Measurements from ENCODE around the gene SLC16A5. TPM values are rescaled to one million over a fixed set of nuclear protein-coding genes. Genes with fewer than 3 reads are reported as not detected.

Gene SLC16A5
- total RNA-seq, 1 donor from 2014 or later, result 6.8 TPM

DNA sequence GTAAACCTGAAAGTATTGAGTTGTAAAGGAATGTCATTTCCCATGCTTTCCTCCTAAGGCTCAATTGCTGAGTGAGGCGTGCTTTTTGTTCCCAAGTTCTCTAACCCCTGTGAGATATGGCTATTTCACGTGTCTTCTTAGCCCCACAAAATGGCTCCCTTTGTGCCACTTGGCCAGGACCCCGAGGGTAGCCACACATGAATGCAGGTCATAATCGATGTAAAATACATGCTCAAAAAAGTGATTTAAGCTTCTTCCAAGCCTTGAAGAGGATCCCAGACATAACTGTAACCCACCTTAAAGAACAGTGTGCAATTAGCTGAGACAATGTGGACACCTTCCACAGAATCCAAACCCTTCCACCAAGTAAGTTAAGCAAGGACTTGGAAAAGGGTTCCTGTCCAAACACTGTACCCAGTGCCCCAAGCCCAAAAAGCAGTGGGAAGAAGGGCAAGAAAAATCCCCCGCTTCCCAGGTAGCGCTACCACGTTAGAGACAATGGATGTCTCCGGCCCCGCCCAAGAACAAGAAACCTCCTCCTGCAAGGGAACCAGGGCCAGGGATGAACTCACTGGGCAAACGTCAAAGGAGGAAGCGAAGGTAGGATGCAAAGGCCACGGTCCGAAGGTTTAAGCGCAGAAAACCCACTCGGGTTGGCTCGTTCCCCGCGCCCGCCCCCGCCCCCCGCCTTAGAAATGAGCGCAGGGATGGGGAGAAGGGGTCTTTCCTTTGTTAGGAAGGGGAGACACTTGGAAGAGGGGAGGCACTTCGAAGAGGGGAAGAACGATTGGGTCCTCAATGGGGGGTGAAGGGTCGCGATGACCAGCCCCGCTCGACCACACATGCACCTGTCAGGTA, 65.4 kb downstream of the SLC16A5 start:
- H3K36me3 Mint-ChIP-seq (ENCODE audit: low read depth), result peaks cover 17% of the 10 kb centered on the region
- no peaks in the 10 kb centered on the region for H3K9me3 Mint-ChIP-seq
- H3K27me3 Mint-ChIP-seq, result no peaks in the 10 kb centered on the region
- DNase-seq, result peak; percentile 81
- H3K4me3 Mint-ChIP-seq, result peak overlapping the region; percentile 98
- peak overlapping the region; percentile 96 for H3K27ac Mint-ChIP-seq
- intact Hi-C loops (cut with micrococcal nuclease), result loop anchor here (5.0 kb wide), 2 partner anchors 41 to 629 kb away; partner anchors contain the start of gene UNK
- peaks cover 33% of the 10 kb centered on the region for H3K4me1 Mint-ChIP-seq

- intact Hi-C loops (cut with micrococcal nuclease), result loop anchor here (1.0 to 5.0 kb wide), 5 partner anchors 17 to 629 kb away; partner anchors contain the start of genes NT5C and UNK
- H3K9me3 Mint-ChIP-seq, result no peaks in the 10 kb centered on the region
- peak; percentile 81 for DNase-seq
- H3K4me1 Mint-ChIP-seq, result peaks cover 30% of the 10 kb centered on the region
- peak overlapping the region; percentile 98 for H3K4me3 Mint-ChIP-seq
- H3K27me3 Mint-ChIP-seq, result no peaks in the 10 kb centered on the region
- H3K27ac Mint-ChIP-seq, result peak overlapping the region; percentile 96
- peaks cover 13% of the 10 kb centered on the region for H3K36me3 Mint-ChIP-seq (ENCODE audit: low read depth)
These were observed 66.0 kb downstream of the SLC16A5 start for GRCh38 chr17:75153780-75154194.

GRCh38 chr17:75154195-75155106, 66.7 kb downstream of the SLC16A5 start, which contains the start of gene JPT1:
Gene JPT1, minus strand, starts transcription at chr17:75154512. Its CDS starts 115 bp downstream, at chr17:75154397.
- H3K27ac Mint-ChIP-seq, result peak within 1 kb of the TSS; percentile 96
- no peaks in the 10 kb centered on the region for H3K27me3 Mint-ChIP-seq
- peaks cover 30% of the 10 kb centered on the region for H3K4me1 Mint-ChIP-seq
- intact Hi-C loops (cut with micrococcal nuclease), result loop anchor here (1.0 to 5.0 kb wide), 5 partner anchors 16 to 628 kb away; partner anchors contain the start of genes NT5C and UNK
- peak within 1 kb of the TSS; percentile 98 for H3K4me3 Mint-ChIP-seq
- no peaks in the 10 kb centered on the region for H3K9me3 Mint-ChIP-seq
- peak; percentile 99 for DNase-seq
- peaks cover 15% of the 10 kb centered on the region for H3K36me3 Mint-ChIP-seq (ENCODE audit: low read depth)

DNA sequence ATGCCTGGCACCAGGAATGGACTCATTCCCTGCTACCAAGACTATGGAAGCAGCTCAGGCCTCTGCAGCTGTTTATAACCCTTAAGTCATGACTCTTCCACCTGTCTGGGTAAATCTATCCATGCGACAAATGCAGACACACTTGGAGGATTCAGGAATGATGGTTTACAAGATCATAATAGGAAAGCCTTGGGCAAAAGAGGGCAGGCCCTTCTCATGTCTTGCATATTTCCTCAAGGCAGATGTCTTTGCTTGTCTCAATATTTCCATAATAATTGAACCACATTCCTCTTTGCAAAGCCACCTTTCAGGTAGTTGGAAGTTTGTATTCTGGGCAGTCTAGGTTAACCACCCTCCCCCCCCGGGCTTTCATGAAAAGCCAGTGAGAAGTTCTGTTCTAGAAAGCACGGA, 67.4 kb downstream of the SLC16A5 start:
- no peak for DNase-seq
- peaks cover 26% of the 10 kb centered on the region for H3K4me1 Mint-ChIP-seq

More for the DNA sequence above, 67.4 kb downstream of the SLC16A5 start:
- Mint-ChIP-seq H3K4me3 (peak overlapping the region; percentile 12), H3K27ac (peak overlapping the region; percentile 89), H3K27me3 (no peaks in the 10 kb centered on the region), H3K9me3 (no peaks in the 10 kb centered on the region), H3K36me3 (ENCODE audit: low read depth) (peaks cover 15% of the 10 kb centered on the region)
- intact Hi-C loops (cut with micrococcal nuclease), result loop anchor here (2.0 kb wide), 2 partner anchors 16 to 24 kb away; partner anchors contain the start of gene NT5C

Other genes with a start within 250 kb of the SLC16A5 start
- gene GRIN2C, start 228.1 kb upstream of the SLC16A5 start, total RNA-seq, result 0.05 and 0.19 TPM in 2 replicates
- gene FDXR, start 215.0 kb upstream of the SLC16A5 start, total RNA-seq, result 18.8 and 20.5 TPM in 2 replicates
- not detected in 2 replicates for gene FADS6, start 194.3 kb upstream of the SLC16A5 start, total RNA-seq
- not detected in 2 replicates for gene USH1G, start 164.7 kb upstream of the SLC16A5 start, total RNA-seq
- not detected in 2 replicates for gene OTOP2, start 163.7 kb upstream of the SLC16A5 start, total RNA-seq
- not detected in 2 replicates for gene OTOP3, start 152.1 kb upstream of the SLC16A5 start, total RNA-seq
- 0.17 TPM in 1 of 2 replicates, not detected in the other for gene HID1, start 115.2 kb upstream of the SLC16A5 start, total RNA-seq
- gene CDR2L, start 100.3 kb upstream of the SLC16A5 start, total RNA-seq, result 1.4 and 1.8 TPM in 2 replicates
- 73.3 and 74.3 TPM in 2 replicates for gene MRPL58, start 75.3 kb upstream of the SLC16A5 start, total RNA-seq
- gene ATP5PD, start 41.0 kb upstream of the SLC16A5 start, total RNA-seq, result 158 and 161 TPM in 2 replicates
- gene KCTD2, start 40.7 kb upstream of the SLC16A5 start, total RNA-seq, result 18.7 and 19.0 TPM in 2 replicates
- gene ARMC7, start 22.0 kb downstream of the SLC16A5 start, total RNA-seq, result 11.2 and 12.0 TPM in 2 replicates
- 76.5 and 84.7 TPM in 2 replicates for gene NT5C, start 43.8 kb downstream of the SLC16A5 start, total RNA-seq
- gene JPT1, start 66.6 kb downstream of the SLC16A5 start, total RNA-seq, result 271 and 292 TPM in 2 replicates
- 658 and 659 TPM in 2 replicates for gene SUMO2, start 95.0 kb downstream of the SLC16A5 start, total RNA-seq
- 125 and 136 TPM in 2 replicates for gene NUP85, start 117.7 kb downstream of the SLC16A5 start, total RNA-seq
- 84.2 and 86.9 TPM in 2 replicates for gene GGA3, start 173.7 kb downstream of the SLC16A5 start, total RNA-seq
- gene MRPS7, start 173.9 kb downstream of the SLC16A5 start, total RNA-seq, result 121 and 127 TPM in 2 replicates
- 45.9 and 48.7 TPM in 2 replicates for gene MIF4GD, start 183.3 kb downstream of the SLC16A5 start, total RNA-seq
- 131 and 132 TPM in 2 replicates for gene SLC25A19, start 201.5 kb downstream of the SLC16A5 start, total RNA-seq